Thymus (tissue), 11 donors: ENCODE measurements around the gene LARP4B. TPM values are rescaled to one million over a fixed set of nuclear protein-coding genes. Genes with fewer than 3 reads are reported as not detected.
"Not testable (repeated sequence)": the region's sequence is repeated elsewhere in the genome, so short reads cannot be mapped to it uniquely, and the experiment has no call there.

Experiments
- DNase-seq, 9 donors: peaks; one replicate each; pipeline ENCODE4 v3.0.0-alpha.2; 2013; ENCODE audit warnings: low spot score in 9 of 9, low read depth in 6 of 9, missing footprints in 1 of 9
- H3K27ac ChIP-seq, 2 donors: one replicate each; pipeline ENCODE4 v1.5.1; 2013; ENCODE audit warnings: control low read depth in 1 of 2, low read depth in 1 of 2, low read length in 1 of 2, mild to moderate bottlenecking in 1 of 2, moderate library complexity in 1 of 2
- H3K27me3 ChIP-seq, 2 donors: one replicate each; pipeline ENCODE4 v1.5.1; 2013; ENCODE audit warnings: low read length in 1 of 2; ENCODE audit not compliant: control insufficient read depth in 2 of 2, insufficient read depth in 1 of 2
- H3K36me3 ChIP-seq, 2 donors: one replicate each; pipeline ENCODE4 v1.5.1; 2013; ENCODE audit warnings: low read length in 1 of 2, mild to moderate bottlenecking in 1 of 2, moderate library complexity in 1 of 2; ENCODE audit not compliant: control insufficient read depth in 2 of 2, insufficient read depth in 2 of 2
- H3K4me1 ChIP-seq, 2 donors: one replicate each; pipeline ENCODE4 v1.5.1; 2013; ENCODE audit warnings: low read length in 2 of 2; ENCODE audit not compliant: control insufficient read depth in 2 of 2, insufficient read depth in 2 of 2
- H3K4me3 ChIP-seq, 2 donors: one replicate each; pipeline ENCODE4 v1.5.1; 2013; ENCODE audit warnings: low read length in 2 of 2, control low read depth in 1 of 2, mild to moderate bottlenecking in 1 of 2
- H3K9me3 ChIP-seq, 2 donors: one replicate each; pipeline ENCODE4 v1.5.1; 2013; ENCODE audit warnings: low read length in 1 of 2, mild to moderate bottlenecking in 1 of 2; ENCODE audit not compliant: control insufficient read depth in 2 of 2, insufficient read depth in 1 of 2
- WGBS: extraction: QIAGEN DNeasy Blood & Tissue Kit; methylation state at CpG from one replicate; pipeline ENCODE4 v1.1.7; 2013; 5-methylcytosine and 5-hydroxymethylcytosine counted together
- polyA plus RNA-seq: library from polyadenylated mRNA; stranded (reverse); fragments of 200-250 nt; gene quantifications from one replicate; pipeline ENCODE4 v1.2.3, GENCODE V29; 2013
- total RNA-seq: library from RNA; stranded (reverse); fragments of 120-200 nt; gene quantifications from one replicate; pipeline ENCODE4 v1.2.4, GENCODE V29; 2013
- donor health status: healthy.

The LARP4B gene
- total and polyA plus RNA-seq, 2 donors, result 19.3 to 22.0 TPM

DNA sequence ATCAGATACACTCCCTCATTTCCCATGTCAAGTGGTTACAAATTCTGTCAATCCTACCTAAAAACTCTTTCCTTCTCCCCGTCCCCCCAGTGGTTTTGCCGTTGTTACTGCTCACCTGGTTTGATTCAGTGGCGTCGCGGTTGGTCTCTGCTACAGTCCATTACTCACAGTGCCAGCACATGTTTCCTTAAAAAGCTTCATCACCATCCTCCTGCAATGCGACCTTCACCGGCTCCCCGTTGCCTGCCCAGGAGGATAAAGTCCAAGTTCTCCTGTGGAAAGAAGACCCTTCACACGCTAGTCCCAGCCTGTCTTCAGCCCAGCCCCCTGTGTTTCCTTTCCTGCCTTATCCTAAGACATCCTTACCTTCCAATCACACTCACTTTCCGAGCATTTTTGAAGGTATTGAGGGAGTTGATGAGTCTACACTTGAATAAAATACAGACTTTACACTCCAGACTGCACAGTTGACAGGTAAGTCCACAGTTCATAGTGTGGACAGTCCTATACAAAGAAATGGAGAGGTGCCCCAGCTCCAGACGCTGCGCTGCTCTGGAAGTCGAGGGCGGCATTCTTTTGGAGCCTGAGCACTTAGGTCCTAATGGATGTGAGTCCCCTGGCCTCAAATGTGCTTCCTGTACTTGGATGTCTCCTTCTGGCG lies 3.4 kb upstream of the LARP4B start:
- no peak for DNase-seq
- no peak overlapping the region for H3K27ac ChIP-seq
- peaks cover 6 to 13% of the 10 kb centered on the region in 2 donors for H3K4me1 ChIP-seq
- H3K27me3 ChIP-seq, result no peaks in the 10 kb centered on the region
- 93% methylated on average over 15 of the region's 15 CpGs for WGBS
- no peaks in the 10 kb centered on the region for H3K9me3 ChIP-seq
- H3K36me3 ChIP-seq, result no peaks in the 10 kb centered on the region
- no peak overlapping the region for H3K4me3 ChIP-seq

DNA sequence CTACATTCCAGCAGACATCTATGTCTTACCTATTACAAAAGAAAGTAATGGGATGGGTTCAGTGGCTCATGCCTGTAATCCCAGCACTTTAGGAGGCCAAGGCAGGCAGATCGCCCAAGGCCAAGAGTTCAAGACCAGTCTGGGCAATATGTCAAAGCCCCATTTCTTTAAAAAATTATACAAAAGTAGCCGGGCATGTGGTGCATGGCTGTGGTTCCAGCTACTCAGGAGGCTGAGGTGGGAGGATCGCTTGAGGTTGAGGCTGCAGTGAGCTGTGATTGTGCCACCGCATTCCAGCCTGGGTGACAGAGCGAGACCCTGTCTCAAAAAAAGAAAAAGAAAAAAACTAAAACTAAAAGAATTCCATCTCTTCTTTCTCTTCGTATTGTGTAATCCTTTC lies 2.7 kb upstream of the LARP4B start:
- not testable (repeated sequence) for DNase-seq, H3K27me3 ChIP-seq, H3K9me3 ChIP-seq, H3K4me3 ChIP-seq, H3K4me1 ChIP-seq, H3K36me3 ChIP-seq, H3K27ac ChIP-seq
- 97% methylated on average over 6 of the region's 6 CpGs for WGBS

DNA sequence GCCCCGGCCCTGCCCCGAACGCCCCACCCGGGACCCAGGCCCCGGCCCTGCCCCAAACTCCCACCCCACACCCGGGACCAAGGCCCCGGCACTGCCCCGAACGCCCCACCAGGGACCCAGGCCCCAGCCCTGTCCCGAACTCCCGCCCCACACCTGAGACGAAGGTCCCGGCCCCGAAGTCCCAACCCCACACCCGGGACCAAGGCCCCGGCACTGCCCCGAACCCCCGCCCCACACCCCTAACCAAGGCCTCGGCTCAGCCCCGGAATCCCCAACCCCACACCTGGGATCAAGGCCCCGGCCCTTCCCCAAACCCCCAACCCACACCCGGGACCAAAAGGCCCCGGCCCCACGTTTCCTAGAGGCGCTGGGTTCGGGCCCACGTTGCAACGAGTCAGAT lies 1.1 kb upstream of the LARP4B start:
- WGBS, result 93% methylated on average over 28 of the region's 28 CpGs
- peak overlapping the region in 1 of 2 donors; percentile 95 for H3K4me3 ChIP-seq
- H3K27me3 ChIP-seq, result no peaks in the 10 kb centered on the region
- H3K36me3 ChIP-seq, result peaks cover 0 to 4% of the 10 kb centered on the region in 2 donors
- no peak for DNase-seq
- H3K4me1 ChIP-seq, result peaks cover 3 to 7% of the 10 kb centered on the region in 2 donors
- no peaks in the 10 kb centered on the region for H3K9me3 ChIP-seq
- no peak overlapping the region for H3K27ac ChIP-seq

DNA sequence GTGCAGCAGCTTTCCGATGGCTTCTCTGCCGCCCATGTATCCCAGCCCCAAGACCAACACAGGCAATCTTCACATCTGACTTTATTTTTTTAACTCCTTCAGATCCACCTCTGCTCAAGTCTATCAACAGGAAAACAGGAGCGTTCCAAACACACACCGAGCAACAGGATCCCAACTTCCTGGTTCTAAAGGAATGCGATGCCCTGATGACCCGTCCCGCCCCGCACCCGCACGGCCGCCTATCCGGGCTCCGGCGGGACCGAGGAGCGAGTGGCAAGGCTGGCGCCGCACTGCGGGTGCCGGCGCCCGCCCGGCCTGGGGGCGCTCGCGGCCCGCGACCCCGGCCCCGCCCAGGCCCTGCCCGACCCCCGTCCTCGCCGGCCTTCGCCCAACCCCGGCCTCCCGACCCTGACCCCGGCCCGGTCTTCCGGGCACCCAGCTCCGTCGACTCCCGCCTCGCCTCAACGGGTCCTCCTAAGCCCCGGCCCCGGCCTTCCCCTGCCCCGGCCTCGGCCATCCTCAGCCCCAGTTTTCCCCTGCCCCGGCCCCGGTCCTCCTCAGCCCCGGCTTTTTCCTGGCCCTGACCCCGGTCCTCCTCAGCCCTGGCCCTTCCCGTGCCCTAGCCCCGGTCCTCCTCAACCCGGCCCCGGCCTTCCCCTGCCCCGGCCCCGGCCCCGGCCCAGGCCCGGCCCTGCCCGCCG lies 730 bp downstream of the LARP4B start:
- H3K27ac ChIP-seq, result peak overlapping the region; percentile 77 to 92
- WGBS, result under 1% methylated on average over 63 of the region's 63 CpGs
- H3K36me3 ChIP-seq, result peaks cover 0 to 11% of the 10 kb centered on the region in 2 donors
- H3K9me3 ChIP-seq, result no peaks in the 10 kb centered on the region
- no peaks in the 10 kb centered on the region for H3K27me3 ChIP-seq
- H3K4me1 ChIP-seq, result peaks cover 3 to 7% of the 10 kb centered on the region in 2 donors
- DNase-seq, result peak in 5 of 9 donors; percentile 18 to 61 (median 33)
- peak overlapping the region; percentile 61 to 95 for H3K4me3 ChIP-seq

DNA sequence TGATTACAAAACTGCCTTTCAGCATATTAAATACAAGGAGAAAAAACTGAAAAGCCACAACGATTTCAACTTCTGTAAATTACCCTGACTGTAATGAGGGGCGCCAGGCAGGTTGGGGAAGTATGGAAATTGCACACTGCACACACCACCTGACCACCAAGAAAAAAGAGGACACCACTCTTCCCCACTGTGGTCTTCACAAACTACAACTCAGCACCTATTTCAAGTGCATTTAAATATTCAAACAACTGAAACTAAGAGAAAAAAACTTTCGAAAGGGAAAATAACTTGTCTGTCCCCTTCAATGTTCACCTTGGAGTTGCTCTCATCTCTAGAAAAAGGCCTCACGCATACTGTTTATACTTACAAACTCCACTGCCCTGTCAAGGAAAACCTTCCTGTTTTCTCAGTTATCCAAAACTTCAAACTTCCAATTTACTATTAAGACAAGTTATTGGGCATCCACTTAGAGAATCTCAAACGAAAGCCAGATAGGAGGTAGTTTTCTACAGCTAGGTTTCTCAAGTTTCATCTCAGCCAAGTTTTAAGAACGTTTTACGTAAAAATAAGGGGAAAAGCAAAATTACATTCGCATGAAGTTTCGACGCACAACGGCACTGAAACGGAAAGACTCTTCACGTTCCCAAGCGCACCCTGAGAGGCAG lies 1.4 kb downstream of the LARP4B start:
- no peaks in the 10 kb centered on the region for H3K9me3 ChIP-seq
- peak in 1 of 9 donors; percentile 22 for DNase-seq
- H3K4me3 ChIP-seq, result peak overlapping the region; percentile 61 to 95
- H3K4me1 ChIP-seq, result peaks cover 3 to 7% of the 10 kb centered on the region in 2 donors
- no peaks in the 10 kb centered on the region for H3K27me3 ChIP-seq
- WGBS, result 2% methylated on average over 14 of the region's 14 CpGs
- peak overlapping the region in 1 of 2 donors; percentile 59 for H3K27ac ChIP-seq
- H3K36me3 ChIP-seq, result peaks cover 0 to 11% of the 10 kb centered on the region in 2 donors

DNA sequence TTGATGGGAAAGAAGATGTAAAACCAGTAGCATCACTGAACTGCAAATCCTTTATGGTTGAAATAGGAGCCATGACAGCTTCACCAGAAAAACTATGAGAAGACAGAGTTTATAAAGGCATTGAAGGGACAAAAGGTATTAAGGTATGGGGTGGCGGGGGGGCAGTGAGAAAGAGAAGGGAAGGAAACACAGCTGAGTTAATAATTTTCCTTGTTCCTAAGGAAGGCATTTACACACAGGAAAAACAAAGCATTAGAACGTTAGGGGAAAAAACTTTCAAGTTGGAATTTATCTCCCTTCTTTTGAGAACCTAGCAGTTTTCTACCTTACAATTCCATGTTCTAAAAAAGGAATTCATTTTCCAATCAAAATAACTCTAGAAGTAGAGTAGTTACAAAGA lies 4.4 kb downstream of the LARP4B start:
- Histone ChIP-seq H3K36me3 (peaks cover 2 to 26% of the 10 kb centered on the region in 2 donors), H3K4me1 (peaks cover 3 to 7% of the 10 kb centered on the region in 2 donors), H3K27me3 (no peaks in the 10 kb centered on the region), H3K9me3 (no peaks in the 10 kb centered on the region), H3K4me3 (no peak overlapping the region), H3K27ac (no peak overlapping the region)
- 73% methylated on average over 2 of the region's 2 CpGs for WGBS
- no peak for DNase-seq

DNA sequence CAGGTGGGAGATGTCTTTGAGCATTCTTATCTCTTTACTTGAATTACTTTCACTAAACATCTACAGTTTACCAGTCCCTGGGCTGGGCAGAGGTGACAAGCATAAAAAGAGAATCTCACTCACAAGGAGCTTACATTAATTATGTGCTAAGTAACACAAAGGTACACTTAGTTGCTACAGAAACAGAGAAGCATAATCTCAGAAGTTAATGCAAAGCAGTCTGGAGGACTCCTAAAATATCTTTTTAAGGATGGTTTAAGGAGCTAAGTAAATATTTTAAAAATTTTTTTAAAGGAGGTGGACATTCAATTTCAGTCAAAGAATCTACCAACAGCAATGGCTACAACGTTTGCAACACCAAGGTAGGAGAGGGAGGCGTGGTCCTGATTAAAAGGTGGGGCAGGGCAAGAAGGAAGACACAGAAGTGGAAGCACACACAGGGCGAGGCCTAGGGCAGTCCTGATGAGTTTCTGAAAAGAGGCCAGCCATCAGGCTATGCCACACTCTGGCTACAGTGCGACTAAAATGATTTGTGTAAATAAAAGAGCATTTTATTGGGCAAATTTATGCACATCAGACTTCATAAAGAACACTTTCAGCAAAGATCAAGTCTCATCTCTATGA lies 5.3 kb downstream of the LARP4B start:
- Histone ChIP-seq H3K4me1 (peaks cover 3 to 7% of the 10 kb centered on the region in 2 donors), H3K9me3 (no peaks in the 10 kb centered on the region), H3K27me3 (no peaks in the 10 kb centered on the region), H3K4me3 (no peak overlapping the region), H3K36me3 (peaks cover 7 to 32% of the 10 kb centered on the region in 2 donors), H3K27ac (no peak overlapping the region)
- DNase-seq, result no peak
- WGBS, result 89% methylated on average over 4 of the region's 4 CpGs

DNA sequence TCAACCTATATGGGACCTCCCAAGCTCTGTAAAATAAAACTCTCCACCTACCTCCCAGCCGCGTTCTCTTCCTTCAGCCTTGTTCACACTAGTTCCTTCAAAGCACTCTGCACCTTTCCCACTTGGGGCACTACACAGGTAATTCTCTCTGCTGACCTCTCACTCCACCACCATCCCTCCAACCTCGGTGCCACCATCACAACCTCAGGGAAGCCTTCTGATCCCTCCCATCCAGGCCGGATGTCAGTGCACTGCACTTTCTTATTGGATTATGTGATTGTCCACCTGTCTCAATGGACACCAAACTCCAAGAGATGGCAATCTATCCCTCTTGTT lies 7.0 kb downstream of the LARP4B start:
- peaks cover 7 to 34% of the 10 kb centered on the region in 2 donors for H3K36me3 ChIP-seq
- H3K27ac ChIP-seq, result no peak overlapping the region
- no peak overlapping the region for H3K4me3 ChIP-seq
- H3K27me3 ChIP-seq, result no peaks in the 10 kb centered on the region
- no peak for DNase-seq
- 98% methylated on average over 4 of the region's 4 CpGs for WGBS
- no peaks in the 10 kb centered on the region for H3K9me3 ChIP-seq
- H3K4me1 ChIP-seq, result peaks cover 0 to 2% of the 10 kb centered on the region in 2 donors
